ENCODE measurements around the gene DIP2C.

The DIP2C gene

GRCh38 chr10:393106-393745, 296.2 kb downstream of the DIP2C start:
- no peak for TF ChIP-seq CTCF (IDR thresholded peaks at IDR 0.05; ENCODE audit: borderline replicate concordance, control extremely low read depth, extremely low read depth, insufficient read depth, missing control alignments)
- no peak for DNase-seq (ENCODE audit: low spot score)
- in situ Hi-C loops (cut with MboI; ENCODE audit: low sequenced_read_pairs, unreplicated experiment), result no loop called here

GRCh38 chr10:392705-393037, 296.8 kb downstream of the DIP2C start:
- in situ Hi-C loops (cut with MboI; ENCODE audit: low sequenced_read_pairs, unreplicated experiment), result no loop called here
- TF ChIP-seq CTCF (IDR thresholded peaks at IDR 0.05; ENCODE audit: borderline replicate concordance, control extremely low read depth, extremely low read depth, insufficient read depth, missing control alignments), result no peak
- DNase-seq (ENCODE audit: low spot score), result no peak

- TF ChIP-seq CTCF (IDR thresholded peaks at IDR 0.05; ENCODE audit: borderline replicate concordance, control extremely low read depth, extremely low read depth, insufficient read depth, missing control alignments), result no peak
- in situ Hi-C loops (cut with MboI; ENCODE audit: low sequenced_read_pairs, unreplicated experiment), result no loop called here
- DNase-seq (ENCODE audit: low spot score), result no peak
Measured at GRCh38 chr10:391847-392704, 297.4 kb downstream of the DIP2C start.

GRCh38 chr10:391305-391704, 298.2 kb downstream of the DIP2C start:
- DNase-seq (ENCODE audit: low spot score), result no peak
- in situ Hi-C loops (cut with MboI; ENCODE audit: low sequenced_read_pairs, unreplicated experiment), result no loop called here
- no peak for TF ChIP-seq CTCF (IDR thresholded peaks at IDR 0.05; ENCODE audit: borderline replicate concordance, control extremely low read depth, extremely low read depth, insufficient read depth, missing control alignments)

- in situ Hi-C loops (cut with MboI; ENCODE audit: low sequenced_read_pairs, unreplicated experiment), result no loop called here
- TF ChIP-seq CTCF (IDR thresholded peaks at IDR 0.05; ENCODE audit: borderline replicate concordance, control extremely low read depth, extremely low read depth, insufficient read depth, missing control alignments), result no peak
- DNase-seq (ENCODE audit: low spot score), result no peak
Measured at GRCh38 chr10:390449-391100, 298.9 kb downstream of the DIP2C start.

GRCh38 chr10:389836-390448, 299.5 kb downstream of the DIP2C start:
- TF ChIP-seq CTCF (IDR thresholded peaks at IDR 0.05; ENCODE audit: borderline replicate concordance, control extremely low read depth, extremely low read depth, insufficient read depth, missing control alignments), result no peak
- in situ Hi-C loops (cut with MboI; ENCODE audit: low sequenced_read_pairs, unreplicated experiment), result no loop called here
- DNase-seq (ENCODE audit: low spot score), result no peak

Data from GM13976 (cell line).